ENCODE data around the gene OSBPL6.
"Not testable (repeated sequence)": the region's sequence is repeated elsewhere in the genome, so short reads cannot be mapped to it uniquely, and the experiment has no call there.

OSBPL6 gene
- total RNA-seq, result 0 to 5.5 (median 0.75) reads per million in 17 experiments

DNA sequence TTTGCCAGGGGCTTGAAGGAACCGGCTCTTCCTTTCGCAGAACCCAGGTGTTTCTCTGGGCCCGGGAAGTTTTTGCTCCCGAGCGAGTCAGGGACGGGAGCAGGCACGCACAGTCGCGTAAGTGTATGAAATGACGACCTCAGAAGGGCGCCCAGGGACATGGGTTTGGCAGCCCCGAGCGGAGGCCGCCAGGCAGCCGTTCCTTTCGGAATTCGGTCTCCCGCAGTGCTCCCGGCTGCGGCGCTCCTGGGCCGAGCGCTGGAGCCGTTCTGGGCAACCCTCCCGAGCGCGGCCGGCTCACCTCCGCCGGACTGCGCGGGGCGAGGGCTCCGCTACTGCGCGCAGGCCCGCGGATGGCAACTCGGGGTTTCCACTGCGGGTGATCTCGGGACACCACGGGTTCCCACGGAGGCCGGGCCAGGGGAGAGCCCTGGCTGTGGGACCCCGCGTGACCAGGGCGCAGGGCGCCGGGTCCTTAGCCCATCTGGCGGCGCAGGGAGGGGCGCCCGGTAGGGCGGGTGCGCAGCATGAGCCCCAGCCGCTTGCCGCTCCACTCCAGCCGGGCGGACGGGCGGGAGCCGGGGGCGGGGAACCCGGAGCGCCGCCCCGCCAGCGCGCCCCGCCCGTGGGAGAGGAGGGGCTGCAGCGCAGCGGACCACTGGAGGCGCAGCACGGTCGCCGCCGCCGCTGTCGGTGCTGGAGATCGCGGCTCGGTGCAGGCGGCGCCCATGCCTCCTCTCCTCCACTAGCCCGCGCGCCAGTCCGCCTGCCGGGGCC, at the start of gene OSBPL6:
OSBPL6 (plus strand) TSS at position 690 of the 777 bp plus-strand sequence. CDS start 111,673 bp downstream, outside the sequence.
- peak; percentile 74 to 91 (median 82) for DNase-seq

DNA sequence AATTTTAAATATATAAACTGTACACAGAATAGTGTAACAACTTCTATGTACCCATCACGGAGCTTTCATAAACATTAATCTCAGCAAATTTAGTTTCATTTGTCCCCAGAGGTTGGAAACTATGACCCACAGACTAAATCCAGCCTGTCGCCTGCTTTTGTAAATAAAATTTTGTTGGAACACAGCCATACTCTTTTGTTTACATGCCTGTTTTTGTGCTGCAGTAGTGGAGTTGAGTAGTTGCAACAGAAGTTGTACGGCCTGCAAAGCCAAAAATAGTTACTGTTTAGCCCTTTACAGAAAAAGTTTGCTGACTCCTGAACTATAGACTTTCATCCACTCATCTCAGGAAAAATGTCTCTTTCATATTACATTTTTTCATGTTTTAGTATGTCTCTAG, 42.3 kb upstream of the OSBPL6 start:
- DNase-seq, result no peak

DNA sequence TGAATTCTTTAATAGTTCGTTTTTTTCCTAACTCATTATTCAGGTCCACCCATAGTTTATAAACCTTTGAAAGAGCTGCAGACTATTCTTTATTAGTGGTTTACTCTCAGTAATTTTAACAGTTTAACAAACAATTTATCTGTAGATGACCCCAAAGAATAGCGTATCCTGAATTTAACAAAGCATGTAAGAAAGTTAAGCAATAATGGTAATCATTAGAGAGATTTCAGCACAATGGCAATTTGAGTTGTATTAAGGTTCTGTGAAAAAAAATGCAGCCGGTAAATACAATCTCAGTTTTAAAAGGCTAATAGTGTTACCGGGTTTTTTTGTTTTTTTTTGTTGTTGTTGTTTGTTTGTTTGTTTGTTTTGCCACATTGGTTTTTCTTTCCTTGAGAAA, 41.8 kb upstream of the OSBPL6 start:
- no peak for DNase-seq

DNA sequence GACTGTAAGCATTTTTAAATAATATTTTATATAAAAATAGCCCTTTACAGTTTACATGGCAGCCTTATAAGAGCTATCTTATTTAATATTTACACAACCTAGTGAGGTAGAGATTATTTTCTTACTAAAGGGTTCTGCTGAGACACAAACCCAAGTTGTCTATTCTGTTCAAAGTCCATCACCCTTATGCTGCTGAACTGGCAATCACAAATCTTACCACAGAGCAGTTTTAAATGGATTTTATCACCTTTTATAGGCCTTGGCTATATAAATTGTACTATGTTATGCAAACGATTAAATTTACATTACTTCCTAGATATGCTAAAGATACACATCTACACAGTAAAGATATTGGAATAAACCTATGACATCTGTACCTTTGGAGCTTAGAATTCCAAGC, 41.3 kb upstream of the OSBPL6 start:
- no peak for DNase-seq

DNA sequence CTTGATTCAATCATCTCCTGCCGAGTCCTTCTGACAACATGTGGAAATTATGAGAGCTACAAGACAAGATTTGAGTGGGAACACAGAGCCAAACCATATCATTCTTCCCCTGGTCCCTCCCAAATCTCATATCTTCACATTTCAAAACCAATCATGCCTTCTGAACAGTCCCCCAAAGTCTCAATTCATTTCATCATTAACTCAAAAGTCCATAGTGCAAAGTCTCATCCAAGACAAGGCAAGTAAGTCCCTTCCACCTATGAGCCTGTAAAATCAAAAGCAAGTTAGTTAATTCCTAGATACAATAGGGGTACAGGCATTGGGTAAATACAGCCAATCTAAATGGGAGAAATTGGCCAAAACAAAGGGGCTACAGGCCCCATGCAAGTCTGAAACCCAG, 40.4 kb upstream of the OSBPL6 start:
- DNase-seq, result not testable (repeated sequence)

DNA sequence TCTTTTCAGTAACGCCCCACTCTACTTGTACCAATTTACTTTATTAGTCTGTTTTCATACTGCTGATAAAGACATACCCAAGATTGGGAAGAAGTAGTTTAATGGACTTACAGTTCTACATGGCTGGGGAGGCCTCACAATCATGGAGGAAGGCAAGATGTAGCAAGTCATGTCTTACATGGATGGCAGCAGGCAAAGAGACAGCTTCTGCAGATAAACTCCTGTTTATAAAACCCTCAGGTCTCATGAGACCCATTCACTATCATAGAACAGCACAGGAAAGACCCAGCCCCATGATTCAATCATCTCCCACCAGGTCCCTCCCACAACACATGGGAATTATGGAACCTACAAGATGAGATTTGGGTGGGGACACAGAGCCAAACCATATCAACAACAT, 38.8 kb upstream of the OSBPL6 start:
- no peak for DNase-seq

DNA sequence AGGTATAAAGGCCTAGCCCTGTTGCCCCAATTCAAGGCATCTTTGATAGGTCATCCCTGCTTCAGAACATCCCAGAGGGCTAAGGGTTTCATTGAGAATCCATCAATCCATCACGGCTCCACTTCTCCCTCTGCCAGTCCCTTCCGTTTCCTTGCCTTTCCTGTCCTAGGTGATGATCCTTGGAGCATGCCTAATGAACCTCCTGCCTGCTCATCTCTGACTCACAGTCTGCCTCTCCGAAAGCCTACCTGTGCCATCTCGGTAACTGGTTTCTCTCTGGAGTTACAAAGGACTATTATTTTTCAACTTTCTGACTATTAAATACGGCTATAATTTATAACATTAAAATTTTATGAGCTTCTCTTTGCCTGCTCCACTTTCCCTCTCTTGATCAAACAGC, 36.7 kb upstream of the OSBPL6 start:
- DNase-seq, result no peak

DNA sequence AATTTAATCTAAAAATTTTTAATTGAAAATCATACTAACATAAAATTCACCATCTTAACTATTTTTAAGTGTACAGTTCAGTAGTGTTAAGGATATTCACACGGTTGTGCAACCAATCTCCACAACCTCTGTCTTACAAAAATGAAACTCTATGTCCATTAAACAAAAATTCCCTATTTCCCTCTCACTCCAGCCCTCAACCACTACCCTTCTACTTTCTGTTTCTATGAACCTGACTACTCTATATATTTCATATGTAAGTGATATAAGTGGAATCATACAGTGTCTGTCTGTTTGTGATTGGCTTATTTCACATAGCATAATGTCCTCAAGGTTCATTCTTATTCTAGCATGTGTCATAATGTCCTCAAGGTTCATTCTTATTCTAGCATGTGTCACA, 34.3 kb upstream of the OSBPL6 start:
- no peak for DNase-seq

DNA sequence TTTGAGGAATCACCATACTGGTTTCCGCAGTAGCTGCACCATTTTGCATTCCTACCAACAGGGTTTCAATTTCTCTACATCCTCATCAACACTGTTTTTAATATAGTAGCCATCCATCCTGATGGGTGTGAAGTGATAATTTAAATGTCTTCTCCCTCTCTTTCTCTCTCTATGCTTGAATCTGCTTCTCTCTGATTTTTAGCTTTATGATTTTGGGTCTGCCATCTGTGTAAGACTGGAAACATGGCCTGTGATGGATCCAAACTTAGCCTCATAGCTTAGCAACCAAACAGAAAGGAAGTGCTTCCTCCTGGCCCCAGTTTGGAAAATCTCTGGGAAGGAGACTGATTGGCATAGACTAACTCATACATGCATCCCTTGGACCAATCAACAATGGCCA, 33.7 kb upstream of the OSBPL6 start:
- DNase-seq, result no peak

DNA sequence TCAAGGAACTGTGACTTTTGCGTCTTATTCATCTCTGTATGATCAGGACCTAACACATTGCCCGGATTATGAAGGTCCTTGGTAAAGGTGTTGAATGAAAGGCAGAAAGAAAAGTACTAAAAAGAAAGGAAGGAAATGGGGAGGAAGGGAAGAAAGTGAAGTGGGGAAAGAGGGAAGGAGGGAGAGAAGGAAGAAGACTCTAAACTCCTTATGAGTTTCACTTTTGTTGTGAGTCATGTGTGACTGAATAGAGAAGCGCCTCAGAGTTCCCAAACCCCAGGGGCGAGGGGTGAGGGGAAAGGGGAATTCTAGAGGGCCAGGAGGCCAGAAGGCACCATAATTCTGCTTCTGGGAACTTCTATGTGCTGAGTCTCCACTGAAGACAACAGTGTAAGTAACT, 30.9 kb upstream of the OSBPL6 start:
- DNase-seq, result peak; percentile 19 to 49 (median 43)

DNA sequence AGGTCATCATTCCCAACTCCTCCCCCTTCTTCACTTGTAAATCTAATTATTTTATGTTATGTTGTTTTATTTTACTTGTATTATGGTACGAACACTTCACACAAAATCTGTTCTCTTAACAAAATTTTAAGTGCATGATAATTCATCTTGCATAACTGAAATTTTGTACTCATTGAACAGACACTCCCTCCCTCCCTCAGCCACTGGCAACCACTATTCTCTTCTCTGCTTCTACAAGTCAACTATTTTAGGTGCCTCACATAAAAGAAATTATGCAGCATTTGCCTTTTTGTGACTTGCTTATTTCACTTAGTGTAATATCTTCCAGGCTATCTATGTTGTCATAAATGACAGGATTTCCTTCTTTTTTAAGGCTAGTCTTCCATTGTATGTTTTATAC, 30.4 kb upstream of the OSBPL6 start:
- DNase-seq, result no peak

DNA sequence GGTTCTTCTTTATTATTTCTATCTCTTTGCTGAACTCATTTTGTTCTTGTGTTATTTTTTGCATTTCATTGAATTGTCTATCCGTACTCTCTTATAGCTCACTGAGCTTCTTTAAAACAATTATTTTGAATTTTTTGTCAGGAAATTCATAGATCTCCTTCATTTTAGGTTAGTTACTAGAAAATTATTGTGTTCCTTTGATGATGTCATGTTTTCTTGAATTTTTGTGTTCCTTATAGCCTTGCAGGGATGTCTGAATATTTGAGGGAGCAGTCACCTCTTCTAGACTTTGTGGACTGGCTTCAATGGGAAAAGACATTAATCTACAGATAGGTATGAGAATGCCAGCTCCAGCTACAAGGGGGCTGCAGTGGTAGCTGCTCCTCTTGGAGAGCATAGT, 20.7 kb upstream of the OSBPL6 start:
- DNase-seq, result no peak

DNA sequence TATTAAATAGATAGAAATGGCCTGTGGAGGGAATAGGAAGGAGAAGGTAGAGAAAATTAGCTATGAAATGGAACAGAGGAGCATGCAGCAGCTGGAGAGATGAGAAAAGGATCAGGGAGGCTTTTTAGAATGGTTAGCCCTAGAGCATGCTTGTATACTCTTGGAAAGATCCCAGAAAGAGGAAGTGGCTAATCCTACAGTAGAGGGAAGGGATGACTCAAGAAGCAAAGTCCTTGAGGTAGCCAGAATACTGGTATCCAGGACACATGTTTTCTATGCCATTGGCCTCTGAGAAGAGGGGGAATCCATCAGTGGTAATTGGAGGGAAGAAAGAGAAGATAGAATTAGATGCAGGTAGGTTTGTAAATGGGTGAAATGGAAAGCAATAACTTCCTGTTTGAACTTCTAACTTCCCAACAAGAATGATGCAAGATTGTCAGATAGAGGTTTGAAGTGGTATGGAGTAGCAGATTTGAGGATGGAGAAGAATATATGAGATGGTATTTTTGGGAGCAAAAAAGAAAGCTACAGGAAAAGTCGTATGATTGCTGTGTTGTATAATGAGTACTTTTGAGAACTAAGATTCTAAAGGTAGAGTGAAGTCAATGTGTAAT, 17.1 kb upstream of the OSBPL6 start:
- DNase-seq, result peak; percentile 11 to 57 (median 36)

DNA sequence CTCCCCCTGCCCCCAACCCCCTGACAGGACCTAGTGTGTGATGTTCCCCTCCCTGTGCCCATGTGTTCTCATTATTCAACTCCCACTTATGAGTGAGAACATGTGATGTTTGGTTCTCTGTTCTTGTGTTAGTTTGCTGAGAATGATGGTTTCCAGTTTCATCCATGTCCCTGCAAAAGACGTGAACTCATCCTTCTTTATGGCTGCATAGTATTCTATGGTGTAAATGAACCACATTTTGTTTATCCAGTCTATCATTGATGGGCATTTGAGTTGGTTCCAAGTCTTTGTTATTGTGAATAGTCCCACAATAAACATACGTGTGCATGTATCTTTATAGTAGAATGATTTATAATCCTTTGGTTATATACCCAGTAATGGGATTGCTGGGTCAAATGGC, 13.7 kb upstream of the OSBPL6 start:
- not testable (repeated sequence) for DNase-seq

DNA sequence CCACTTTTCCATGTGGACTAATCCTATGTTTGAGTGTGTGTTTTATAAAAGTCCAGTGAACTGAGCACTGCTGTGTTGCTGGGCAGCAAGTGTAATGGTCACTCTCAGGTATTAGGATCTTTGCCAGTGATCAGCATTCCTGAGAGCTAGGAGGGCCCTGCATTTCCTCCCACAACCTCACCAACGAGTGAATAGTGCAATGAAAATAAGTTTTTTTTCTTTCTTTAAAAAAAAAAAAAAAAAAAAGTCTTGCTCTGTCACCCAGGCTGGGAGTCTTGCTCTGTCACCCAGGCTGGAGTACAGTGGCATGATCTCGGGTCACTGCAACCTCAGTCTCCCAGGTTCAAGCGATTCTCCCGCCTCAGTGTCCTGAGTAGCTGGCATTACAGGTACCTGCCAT, 6.5 kb upstream of the OSBPL6 start:
- DNase-seq, result no peak

DNA sequence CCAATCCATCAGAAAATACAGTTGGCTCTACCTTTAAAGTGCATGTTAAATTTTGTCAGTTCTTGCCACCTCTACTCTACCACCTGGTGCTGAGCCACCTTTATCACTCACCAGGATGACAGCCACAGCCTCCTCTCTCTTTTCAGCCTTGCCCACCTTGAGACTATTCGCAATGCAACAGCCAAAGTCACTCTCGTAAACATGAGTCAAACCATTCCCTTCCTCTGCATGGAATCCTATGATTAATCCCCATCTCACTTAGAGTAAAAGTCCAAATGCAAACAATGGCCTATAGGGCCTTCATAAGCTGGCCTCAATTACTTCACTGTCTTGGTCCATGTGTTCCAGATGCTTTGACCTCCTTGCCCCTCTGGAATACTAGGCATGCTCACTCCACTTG, 5.8 kb upstream of the OSBPL6 start:
- DNase-seq, result no peak

DNA sequence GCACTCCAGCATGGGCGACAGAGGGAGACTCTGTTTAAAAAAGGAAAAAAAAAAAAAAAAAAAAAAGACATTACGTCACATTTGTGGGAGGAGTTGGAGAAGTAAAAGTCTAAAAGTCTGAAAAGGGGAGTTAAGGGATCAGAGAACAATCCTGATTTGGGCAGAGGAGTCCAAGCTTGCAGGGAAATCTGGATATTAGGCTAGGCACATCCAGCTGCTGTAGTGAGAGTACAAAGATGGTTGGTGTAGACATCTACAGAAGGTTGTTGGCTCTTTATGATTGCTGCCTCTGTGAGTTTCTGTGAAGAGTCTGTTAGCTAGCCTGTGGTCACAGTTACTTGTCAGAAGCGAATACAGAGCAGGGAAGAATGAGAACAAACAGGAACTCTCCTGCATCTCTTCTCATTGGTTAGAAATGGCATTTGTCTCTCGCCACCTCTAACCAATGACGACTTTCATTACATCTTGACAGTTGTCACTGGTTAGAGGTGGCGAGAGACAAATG, 3.3 kb upstream of the OSBPL6 start:
- DNase-seq, result peak; percentile 3 to 41 (median 10)

DNA sequence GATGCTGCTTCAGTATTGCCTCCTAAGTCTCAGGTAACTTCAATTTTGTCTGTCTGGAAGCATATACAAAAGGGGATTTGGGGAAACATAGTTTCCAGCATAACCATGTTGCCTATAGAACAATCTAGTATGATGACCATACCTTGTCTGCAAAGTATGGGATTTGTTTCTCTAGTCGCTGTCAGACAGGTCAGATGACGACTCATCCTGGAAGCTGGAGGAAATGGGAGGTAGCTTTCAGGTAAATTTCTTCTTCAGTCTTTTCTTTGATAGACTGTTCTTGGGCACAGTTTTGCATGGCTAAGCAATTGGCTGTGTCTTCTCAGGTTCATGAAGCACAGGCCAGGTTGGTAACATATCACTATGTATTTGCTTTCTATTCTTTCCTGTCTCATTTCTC, 2.8 kb upstream of the OSBPL6 start:
- no peak for DNase-seq

DNA sequence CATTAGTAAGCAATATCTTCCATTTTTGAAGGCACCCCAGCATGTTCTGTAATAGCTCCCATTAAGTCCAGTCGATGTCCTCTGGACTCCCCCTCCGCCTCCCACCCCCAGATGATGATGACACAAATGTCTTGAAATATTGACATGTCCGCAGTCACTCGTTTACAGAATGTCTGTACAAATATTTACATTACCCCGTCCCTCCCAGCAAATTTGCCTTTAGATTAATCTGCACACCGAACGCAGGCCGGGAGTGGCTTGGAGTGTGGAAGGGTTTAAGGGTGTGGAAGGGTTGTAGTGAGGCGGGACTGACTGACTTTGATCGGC, 853 bp upstream of the OSBPL6 start:
- DNase-seq, result no peak

DNA sequence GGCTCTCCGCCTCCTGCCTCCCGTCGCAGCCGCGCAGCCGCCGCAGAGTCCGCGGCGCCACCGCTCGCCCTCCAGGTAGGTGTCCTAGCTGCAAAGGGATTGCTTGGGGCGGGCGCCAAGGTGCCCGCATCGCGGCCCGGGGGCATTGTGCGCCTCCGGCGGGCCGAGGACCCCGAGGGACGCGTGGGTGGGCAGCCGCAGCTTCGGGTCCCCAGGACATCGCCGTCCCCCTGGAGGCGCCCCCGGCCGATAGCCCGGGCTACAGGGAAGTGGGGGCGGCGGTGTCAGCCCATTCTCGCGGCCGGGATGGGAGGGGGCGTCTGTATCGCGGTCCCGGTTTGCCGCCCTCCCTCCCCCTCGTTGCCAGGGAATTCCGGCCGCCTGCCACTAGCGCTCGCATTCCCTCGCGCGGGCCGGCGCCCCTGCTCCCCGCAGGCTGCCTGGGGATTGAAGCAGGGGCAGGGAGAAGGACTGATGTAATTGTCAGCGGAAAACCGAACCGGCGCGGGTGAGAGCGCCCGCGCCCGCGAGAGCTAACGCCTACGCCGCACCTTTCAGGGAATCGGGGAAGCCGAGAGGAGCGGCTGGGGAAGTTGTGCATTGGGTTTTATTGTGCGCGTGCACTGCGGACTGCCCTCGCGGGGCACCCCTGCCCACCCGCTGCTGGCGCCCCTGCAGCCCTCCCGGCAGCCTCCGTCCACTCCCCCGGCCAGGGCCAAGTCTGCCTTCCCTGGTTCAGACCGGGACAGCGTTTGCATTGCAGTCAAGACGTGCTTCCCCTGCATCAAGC, 483 bp downstream of the OSBPL6 start:
- DNase-seq, result peak; percentile 35 to 63 (median 50)

DNA sequence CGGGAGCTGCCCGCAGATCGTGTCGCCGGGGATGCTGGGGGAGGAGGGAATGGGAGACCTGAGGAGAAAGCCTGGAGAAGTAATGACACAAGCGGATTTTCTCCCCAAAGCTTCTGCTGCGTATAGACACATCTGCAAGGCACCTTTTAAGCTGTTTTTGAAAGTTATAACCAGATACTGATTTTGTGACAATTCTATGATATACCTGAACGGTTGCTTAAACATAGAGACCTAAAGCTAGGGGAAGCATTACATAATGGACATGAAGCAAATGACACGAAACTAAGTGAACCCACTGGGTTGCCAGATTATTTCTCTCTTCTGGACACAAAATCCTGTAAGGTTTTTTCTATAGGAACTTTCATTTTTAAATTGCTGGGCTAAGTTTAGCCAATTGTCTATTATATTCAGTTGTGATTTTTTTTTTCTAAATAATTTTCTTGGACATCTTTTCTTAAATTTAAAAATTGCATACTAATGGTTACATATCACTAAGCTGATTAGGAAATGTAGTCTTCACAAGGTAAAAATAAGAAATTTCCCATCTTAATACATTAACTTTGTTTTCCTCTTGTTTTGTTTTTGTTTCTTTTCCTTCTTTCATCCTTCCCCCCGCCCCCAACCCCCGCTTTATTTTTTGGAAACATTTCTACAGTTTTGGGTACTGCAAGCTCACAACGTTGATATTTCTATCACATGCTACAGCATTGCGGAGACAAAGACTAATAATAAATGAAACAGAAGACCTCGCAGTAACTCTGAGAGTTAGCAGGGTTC, 1.3 kb downstream of the OSBPL6 start:
- no peak for DNase-seq

DNA sequence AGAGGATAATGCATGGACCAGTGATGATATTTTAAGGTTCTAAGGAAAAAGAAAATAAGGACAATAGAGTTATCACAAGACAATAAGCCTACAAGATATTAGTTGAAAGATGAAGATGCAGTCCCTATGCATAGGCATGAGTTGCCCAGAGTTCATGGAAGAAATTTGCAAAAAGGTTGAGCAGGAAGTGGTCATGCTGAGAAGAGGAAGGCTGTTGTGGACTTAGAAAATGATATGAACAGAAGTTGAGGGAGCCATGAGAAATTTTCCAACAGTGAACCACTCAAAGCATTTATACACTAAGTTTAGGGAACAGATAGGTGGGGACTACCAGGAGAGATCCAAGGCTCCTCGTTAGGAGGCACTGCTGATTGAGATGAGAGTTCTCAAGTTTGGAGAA, 3.5 kb downstream of the OSBPL6 start:
- peak in 1 of 4 experiments; percentile 3 for DNase-seq

DNA sequence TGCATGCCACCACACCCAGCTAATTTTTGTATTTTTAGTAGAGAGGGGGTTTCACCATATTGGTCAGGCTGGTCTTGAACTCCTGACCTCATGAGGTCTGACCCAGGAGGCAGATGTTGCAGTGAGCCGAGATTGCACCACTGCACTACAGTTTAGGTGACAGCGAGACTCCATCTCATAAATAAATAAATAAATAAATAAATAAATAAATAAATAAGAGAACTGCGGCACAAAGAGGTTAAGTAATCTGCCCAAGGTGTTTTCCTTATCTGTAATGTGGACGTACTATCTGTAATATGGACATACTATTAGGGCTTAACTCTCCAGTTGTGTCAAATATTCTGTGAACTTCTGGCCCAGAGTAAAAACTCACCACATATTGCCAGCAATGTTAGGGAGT, 4.1 kb downstream of the OSBPL6 start:
- not testable (repeated sequence) for DNase-seq
